H1 (cell line): Measurements from ENCODE around the gene ABHD12B. TPM values are rescaled to one million over a fixed set of nuclear protein-coding genes. Genes with fewer than 3 reads are reported as not detected.

Experiments used
- ASH2L ChIP-seq: fragments of 200-600, 300-600 bp; sonication (generic); IDR thresholded peaks from one replicate; pipeline ENCODE4 v1.7.1; 2017; ENCODE audit warnings: low read length
- ATF3 ChIP-seq: IDR thresholded peaks from 2 replicates; pipeline ENCODE4 v1.6.1; 2011; ENCODE audit warnings: low read depth, mild to moderate bottlenecking, low read length; ENCODE audit not compliant: insufficient read depth
- GABPA ChIP-seq: IDR thresholded peaks from 2 replicates; pipeline ENCODE4 v1.6.1; 2011; ENCODE audit warnings: mild to moderate bottlenecking, low read length, moderate library complexity, borderline replicate concordance; ENCODE audit not compliant: insufficient read depth
- GTF2F1 ChIP-seq: IDR thresholded peaks from 2 replicates; pipeline ENCODE4 v1.6.1; 2012; ENCODE audit warnings: low read depth, low read length, improper control_type of control experiment, borderline replicate concordance
- HDAC2 ChIP-seq, 2 experiments: fragments of 300-600 bp in 1 of 2; sonication (generic) in 1 of 2; IDR thresholded peaks; 2 replicates each; pipeline ENCODE4 v1.6.1; 2011 to 2012; ENCODE audit warnings: low read depth in 2 of 2, low read length in 2 of 2, mild to moderate bottlenecking in 2 of 2, moderate library complexity in 2 of 2, borderline replicate concordance in 1 of 2, inconsistent platforms in 1 of 2
- POLR2AphosphoS5 ChIP-seq: IDR thresholded peaks from 2 replicates; pipeline ENCODE4 v1.6.1; 2011; ENCODE audit warnings: low read depth, low read length
- RNF2 ChIP-seq: fragments of 200-900, 300-1000 bp; sonication (generic); IDR thresholded peaks from 2 replicates; pipeline ENCODE4 v1.7.1; 2016; ENCODE audit warnings: borderline replicate concordance, low read depth, mild to moderate bottlenecking, antibody characterized with exemption, low read length; ENCODE audit not compliant: poor library complexity, severe bottlenecking; ENCODE audit errors: missing control alignments
- SAP30 ChIP-seq: fragments of 300-600 bp; sonication (generic); IDR thresholded peaks from 2 replicates; pipeline ENCODE4 v1.7.1; 2012; ENCODE audit warnings: low read length, moderate library complexity, mild to moderate bottlenecking, inconsistent platforms; ENCODE audit not compliant: insufficient read depth, insufficient replicate concordance
- SP2 ChIP-seq: IDR thresholded peaks from 2 replicates; pipeline ENCODE4 v1.6.1; 2012; ENCODE audit warnings: mild to moderate bottlenecking, low read length, inconsistent platforms
- polyA plus RNA-seq, 7 experiments: library from polyadenylated mRNA; depleted of rRNA in 3 of 7; stranded (reverse) in 5 of 7; unstranded in 2 of 7; fragments of >200 nt in 5 of 7; fragments of 200-250 nt in 2 of 7; gene quantifications; 1 replicate in 5 of 7; 2 replicates in 1 of 7; 4 replicates in 1 of 7; pipeline versions ENCODE4 v1.2.1 to v1.2.3, GENCODE V29; 2011 to 2013; ENCODE audit warnings: missing spikeins in 2 of 7, mixed read lengths in 2 of 7
- total RNA-seq: library from RNA; stranded (reverse); fragmentation: NEBNext Ultra II Directional; extraction: Animal tissue kit (Norgen Biotek cat#: 25700); gene quantifications from 2 replicates; pipeline ENCODE4 v1.2.1, GENCODE V29; 2021
- TF ChIP-seq, protein P1 (sequence below): fragments of 300-600 bp; sonication (generic); IDR thresholded peaks from 2 replicates; pipeline ENCODE4 v1.7.1; 2012; ENCODE audit warnings: low read length, moderate library complexity, mild to moderate bottlenecking, inconsistent platforms; ENCODE audit not compliant: insufficient replicate concordance

Gene ABHD12B
- total and polyA plus RNA-seq, 2 of the 8 experiments (the other 6 are each of a cell fraction or from before 2014, with no cell fraction given): 4.0 to 102 TPM

- TF ChIP-seq SP2 (no peak), ASH2L (no peak), POLR2AphosphoS5 (no peak), SAP30 (no peak), ATF3 (no peak), GABPA (no peak), RNF2 (no peak), GTF2F1 (no peak), HDAC2 (IDR thresholded peaks at IDR 0.05; ENCODE audit: borderline replicate concordance in 1 of 2, low read depth in 2 of 2, low read length in 2 of 2) (no peak)
- TF ChIP-seq, protein P1, sequence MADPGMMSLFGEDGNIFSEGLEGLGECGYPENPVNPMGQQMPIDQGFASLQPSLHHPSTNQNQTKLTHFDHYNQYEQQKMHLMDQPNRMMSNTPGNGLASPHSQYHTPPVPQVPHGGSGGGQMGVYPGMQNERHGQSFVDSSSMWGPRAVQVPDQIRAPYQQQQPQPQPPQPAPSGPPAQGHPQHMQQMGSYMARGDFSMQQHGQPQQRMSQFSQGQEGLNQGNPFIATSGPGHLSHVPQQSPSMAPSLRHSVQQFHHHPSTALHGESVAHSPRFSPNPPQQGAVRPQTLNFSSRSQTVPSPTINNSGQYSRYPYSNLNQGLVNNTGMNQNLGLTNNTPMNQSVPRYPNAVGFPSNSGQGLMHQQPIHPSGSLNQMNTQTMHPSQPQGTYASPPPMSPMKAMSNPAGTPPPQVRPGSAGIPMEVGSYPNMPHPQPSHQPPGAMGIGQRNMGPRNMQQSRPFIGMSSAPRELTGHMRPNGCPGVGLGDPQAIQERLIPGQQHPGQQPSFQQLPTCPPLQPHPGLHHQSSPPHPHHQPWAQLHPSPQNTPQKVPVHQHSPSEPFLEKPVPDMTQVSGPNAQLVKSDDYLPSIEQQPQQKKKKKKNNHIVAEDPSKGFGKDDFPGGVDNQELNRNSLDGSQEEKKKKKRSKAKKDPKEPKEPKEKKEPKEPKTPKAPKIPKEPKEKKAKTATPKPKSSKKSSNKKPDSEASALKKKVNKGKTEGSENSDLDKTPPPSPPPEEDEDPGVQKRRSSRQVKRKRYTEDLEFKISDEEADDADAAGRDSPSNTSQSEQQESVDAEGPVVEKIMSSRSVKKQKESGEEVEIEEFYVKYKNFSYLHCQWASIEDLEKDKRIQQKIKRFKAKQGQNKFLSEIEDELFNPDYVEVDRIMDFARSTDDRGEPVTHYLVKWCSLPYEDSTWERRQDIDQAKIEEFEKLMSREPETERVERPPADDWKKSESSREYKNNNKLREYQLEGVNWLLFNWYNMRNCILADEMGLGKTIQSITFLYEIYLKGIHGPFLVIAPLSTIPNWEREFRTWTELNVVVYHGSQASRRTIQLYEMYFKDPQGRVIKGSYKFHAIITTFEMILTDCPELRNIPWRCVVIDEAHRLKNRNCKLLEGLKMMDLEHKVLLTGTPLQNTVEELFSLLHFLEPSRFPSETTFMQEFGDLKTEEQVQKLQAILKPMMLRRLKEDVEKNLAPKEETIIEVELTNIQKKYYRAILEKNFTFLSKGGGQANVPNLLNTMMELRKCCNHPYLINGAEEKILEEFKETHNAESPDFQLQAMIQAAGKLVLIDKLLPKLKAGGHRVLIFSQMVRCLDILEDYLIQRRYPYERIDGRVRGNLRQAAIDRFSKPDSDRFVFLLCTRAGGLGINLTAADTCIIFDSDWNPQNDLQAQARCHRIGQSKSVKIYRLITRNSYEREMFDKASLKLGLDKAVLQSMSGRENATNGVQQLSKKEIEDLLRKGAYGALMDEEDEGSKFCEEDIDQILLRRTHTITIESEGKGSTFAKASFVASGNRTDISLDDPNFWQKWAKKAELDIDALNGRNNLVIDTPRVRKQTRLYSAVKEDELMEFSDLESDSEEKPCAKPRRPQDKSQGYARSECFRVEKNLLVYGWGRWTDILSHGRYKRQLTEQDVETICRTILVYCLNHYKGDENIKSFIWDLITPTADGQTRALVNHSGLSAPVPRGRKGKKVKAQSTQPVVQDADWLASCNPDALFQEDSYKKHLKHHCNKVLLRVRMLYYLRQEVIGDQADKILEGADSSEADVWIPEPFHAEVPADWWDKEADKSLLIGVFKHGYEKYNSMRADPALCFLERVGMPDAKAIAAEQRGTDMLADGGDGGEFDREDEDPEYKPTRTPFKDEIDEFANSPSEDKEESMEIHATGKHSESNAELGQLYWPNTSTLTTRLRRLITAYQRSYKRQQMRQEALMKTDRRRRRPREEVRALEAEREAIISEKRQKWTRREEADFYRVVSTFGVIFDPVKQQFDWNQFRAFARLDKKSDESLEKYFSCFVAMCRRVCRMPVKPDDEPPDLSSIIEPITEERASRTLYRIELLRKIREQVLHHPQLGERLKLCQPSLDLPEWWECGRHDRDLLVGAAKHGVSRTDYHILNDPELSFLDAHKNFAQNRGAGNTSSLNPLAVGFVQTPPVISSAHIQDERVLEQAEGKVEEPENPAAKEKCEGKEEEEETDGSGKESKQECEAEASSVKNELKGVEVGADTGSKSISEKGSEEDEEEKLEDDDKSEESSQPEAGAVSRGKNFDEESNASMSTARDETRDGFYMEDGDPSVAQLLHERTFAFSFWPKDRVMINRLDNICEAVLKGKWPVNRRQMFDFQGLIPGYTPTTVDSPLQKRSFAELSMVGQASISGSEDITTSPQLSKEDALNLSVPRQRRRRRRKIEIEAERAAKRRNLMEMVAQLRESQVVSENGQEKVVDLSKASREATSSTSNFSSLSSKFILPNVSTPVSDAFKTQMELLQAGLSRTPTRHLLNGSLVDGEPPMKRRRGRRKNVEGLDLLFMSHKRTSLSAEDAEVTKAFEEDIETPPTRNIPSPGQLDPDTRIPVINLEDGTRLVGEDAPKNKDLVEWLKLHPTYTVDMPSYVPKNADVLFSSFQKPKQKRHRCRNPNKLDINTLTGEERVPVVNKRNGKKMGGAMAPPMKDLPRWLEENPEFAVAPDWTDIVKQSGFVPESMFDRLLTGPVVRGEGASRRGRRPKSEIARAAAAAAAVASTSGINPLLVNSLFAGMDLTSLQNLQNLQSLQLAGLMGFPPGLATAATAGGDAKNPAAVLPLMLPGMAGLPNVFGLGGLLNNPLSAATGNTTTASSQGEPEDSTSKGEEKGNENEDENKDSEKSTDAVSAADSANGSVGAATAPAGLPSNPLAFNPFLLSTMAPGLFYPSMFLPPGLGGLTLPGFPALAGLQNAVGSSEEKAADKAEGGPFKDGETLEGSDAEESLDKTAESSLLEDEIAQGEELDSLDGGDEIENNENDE: no peak
Observed at GRCh38 chr14:50854521-50854920, 17.3 kb upstream of the ABHD12B start (continued).
